ENCODE data around the gene HIVEP3. TPM values are rescaled to one million over a fixed set of nuclear protein-coding genes. Genes with fewer than 3 reads are reported as not detected.
A peak's percentile ranks its signal among the peaks of the same experiment; 100 is the strongest.
"Not testable (repeated sequence)": the region's sequence is repeated elsewhere in the genome, so short reads cannot be mapped to it uniquely, and the experiment has no call there.

Gene HIVEP3
- polyA plus RNA-seq, 6 donors from 2014 or later: 0.83 to 2.1 (median 1.3) TPM

DNA sequence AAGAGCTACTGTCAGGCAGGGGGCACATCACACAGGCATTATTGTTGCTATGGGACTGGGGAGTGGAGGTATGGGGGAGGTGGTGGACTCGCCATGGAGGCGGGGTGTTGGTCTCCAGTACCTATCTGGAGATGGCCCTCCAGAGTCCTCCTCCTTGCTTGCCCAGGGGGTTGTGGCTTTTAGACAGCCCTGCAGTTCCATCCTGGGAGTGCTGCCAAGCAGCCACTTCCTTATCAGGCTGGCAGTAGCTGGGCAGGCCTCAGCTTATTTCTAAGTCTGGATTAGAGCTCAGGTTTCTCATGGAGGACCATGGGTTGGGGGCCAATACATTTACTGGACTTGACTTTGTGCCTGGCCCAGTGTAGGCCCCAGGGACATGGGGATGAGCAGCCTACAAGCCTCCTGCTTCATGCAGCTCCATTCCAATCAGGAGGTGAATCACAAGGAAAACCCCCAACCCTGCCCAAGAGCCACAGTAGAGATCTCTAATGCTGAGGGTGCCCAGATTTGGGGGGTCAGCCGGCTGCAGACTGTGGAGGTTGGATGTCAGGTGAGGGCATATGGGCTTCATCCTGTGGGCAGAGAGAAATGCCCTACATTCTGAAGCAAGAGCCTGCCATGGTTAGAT lies 223.5 kb downstream of the HIVEP3 start:
- ATAC-seq (ENCODE audit: low read depth in 2 of 2) (no peak), DNase-seq (no peak)
- Mint-ChIP-seq H3K4me1 (peaks cover 1 to 7% (median 5%) of the 10 kb centered on the region in 3 donors), H3K36me3 (no peaks in the 10 kb centered on the region), H3K27ac (no peak overlapping the region), H3K27me3 (no peaks in the 10 kb centered on the region), H3K9me3 (no peaks in the 10 kb centered on the region), H3K4me3 (no peak overlapping the region)

- peaks cover 13 to 19% (median 14%) of the 10 kb centered on the region in 3 donors for H3K4me1 Mint-ChIP-seq
- DNase-seq; H3K9me3 Mint-ChIP-seq; ATAC-seq (ENCODE audit: low read depth in 2 of 2); H3K4me3 Mint-ChIP-seq; H3K27me3 Mint-ChIP-seq; H3K27ac Mint-ChIP-seq; H3K36me3 Mint-ChIP-seq: not testable (repeated sequence)
Observed at GRCh38 chr1:41691966-41692365, 226.8 kb downstream of the HIVEP3 start.

GRCh38 chr1:41691424-41691823 lies 227.3 kb downstream of the HIVEP3 start:
- no peak for DNase-seq
- peak overlapping the region in 1 of 6 donors; percentile 23 for H3K27ac Mint-ChIP-seq

DNA sequence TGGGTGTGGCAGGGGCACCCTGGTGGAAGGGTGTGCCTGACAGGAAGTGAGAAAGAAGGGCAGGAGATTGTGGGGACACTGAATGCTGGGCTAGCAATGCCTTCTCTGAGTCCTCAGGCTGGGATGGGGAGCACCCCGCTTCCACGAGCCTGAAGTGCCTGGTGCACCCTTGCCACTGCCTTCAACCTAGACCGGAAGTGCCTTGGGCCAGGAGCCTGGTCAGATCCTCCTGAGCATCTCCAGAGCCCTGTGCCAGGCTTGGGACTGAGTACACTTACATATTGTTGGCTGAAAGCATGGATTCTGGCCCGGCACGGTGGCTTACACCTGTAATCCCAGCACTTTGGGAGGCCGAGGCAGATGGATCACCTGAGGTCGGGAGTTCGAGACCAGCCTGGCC lies 228.4 kb downstream of the HIVEP3 start:
- Mint-ChIP-seq H3K27ac (peak overlapping the region in 2 of 6 donors; percentile 2 to 5), H3K36me3 (no peaks in the 10 kb centered on the region), H3K4me1 (peaks cover 13 to 22% (median 21%) of the 10 kb centered on the region in 3 donors), H3K27me3 (no peaks in the 10 kb centered on the region), H3K9me3 (no peaks in the 10 kb centered on the region), H3K4me3 (no peak overlapping the region)
- ATAC-seq (ENCODE audit: low read depth in 2 of 2) (no peak), DNase-seq (no peak)

More at GRCh38 chr1:41691424-41691823, 227.3 kb downstream of the HIVEP3 start:
- Mint-ChIP-seq H3K9me3 (no peaks in the 10 kb centered on the region), H3K4me1 (peaks cover 13 to 21% (median 20%) of the 10 kb centered on the region in 3 donors), H3K27me3 (no peaks in the 10 kb centered on the region), H3K4me3 (no peak overlapping the region), H3K36me3 (no peaks in the 10 kb centered on the region)
- ATAC-seq (ENCODE audit: low read depth in 2 of 2): no peak

- DNase-seq (no peak), ATAC-seq (ENCODE audit: low read depth in 2 of 2) (no peak)
- Mint-ChIP-seq H3K9me3 (no peaks in the 10 kb centered on the region), H3K4me3 (no peak overlapping the region), H3K36me3 (no peaks in the 10 kb centered on the region), H3K27me3 (no peaks in the 10 kb centered on the region), H3K4me1 (peaks cover 13 to 27% (median 25%) of the 10 kb centered on the region in 3 donors), H3K27ac (peak overlapping the region in 1 of 6 donors; percentile 2)
Observed at GRCh38 chr1:41689558-41689981, 229.2 kb downstream of the HIVEP3 start.

DNA sequence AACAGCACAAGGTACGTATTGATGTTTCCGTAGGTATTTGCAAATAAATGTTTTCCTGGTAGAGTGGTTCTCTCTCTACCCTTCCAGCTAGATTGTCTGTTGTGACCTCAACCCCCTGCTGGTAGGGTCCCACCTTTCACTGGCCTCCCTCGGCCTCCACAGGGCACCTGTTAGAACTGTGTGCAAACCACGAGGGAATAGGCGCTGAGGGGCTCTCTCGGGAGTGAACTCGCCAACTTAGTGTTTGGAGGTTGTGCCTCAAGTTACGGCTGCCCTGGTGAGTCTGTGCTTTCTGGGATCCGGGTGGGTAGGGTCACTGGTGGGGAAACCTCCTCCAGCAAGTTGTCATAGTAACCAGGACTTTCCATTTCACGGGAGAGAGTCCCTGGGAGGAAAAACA lies 229.6 kb downstream of the HIVEP3 start:
- no peaks in the 10 kb centered on the region for H3K27me3 Mint-ChIP-seq
- peak overlapping the region in 2 of 6 donors; percentile 59 to 66 for H3K27ac Mint-ChIP-seq
- H3K4me3 Mint-ChIP-seq: peak overlapping the region in 1 of 8 donors; percentile 14
- peaks cover 17 to 31% (median 28%) of the 10 kb centered on the region in 3 donors for H3K4me1 Mint-ChIP-seq
- ATAC-seq (ENCODE audit: low read depth in 2 of 2) (no peak), DNase-seq (no peak)
- H3K36me3 Mint-ChIP-seq: no peaks in the 10 kb centered on the region
- no peaks in the 10 kb centered on the region for H3K9me3 Mint-ChIP-seq

DNA sequence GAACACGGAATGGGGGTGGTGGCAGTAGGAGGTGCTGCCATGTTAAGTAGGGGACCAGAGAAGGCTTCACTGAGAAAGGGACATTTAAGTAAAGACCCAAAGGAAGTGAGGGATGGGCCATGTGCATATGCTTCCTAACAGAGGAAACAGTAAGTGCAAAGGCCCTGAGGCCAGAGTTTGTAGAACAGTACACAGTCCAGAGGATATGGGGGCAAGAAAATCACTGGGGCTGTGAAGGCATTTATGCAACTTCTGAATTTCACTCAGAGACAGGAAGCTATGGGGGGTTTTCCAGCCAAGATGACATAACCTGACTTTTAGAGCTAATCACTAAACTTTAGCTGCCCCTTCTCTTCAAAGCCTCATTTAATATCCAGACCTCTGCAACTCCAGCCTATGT lies 231.7 kb downstream of the HIVEP3 start:
- Mint-ChIP-seq H3K27me3 (no peaks in the 10 kb centered on the region), H3K36me3 (no peaks in the 10 kb centered on the region), H3K4me3 (no peak overlapping the region), H3K9me3 (no peaks in the 10 kb centered on the region), H3K27ac (no peak overlapping the region), H3K4me1 (peaks cover 33 to 52% (median 43%) of the 10 kb centered on the region in 3 donors)
- DNase-seq (no peak), ATAC-seq (ENCODE audit: low read depth in 2 of 2) (peak in 1 of 2 donors; percentile 45)

GRCh38 chr1:41683681-41684500 lies 234.8 kb downstream of the HIVEP3 start:
- Mint-ChIP-seq H3K4me3 (peak overlapping the region in 2 of 8 donors; percentile 35 to 53), H3K36me3 (no peaks in the 10 kb centered on the region), H3K27ac (peak overlapping the region in 3 of 6 donors; percentile 7 to 86 (median 38)), H3K4me1 (peaks cover 30 to 59% (median 40%) of the 10 kb centered on the region in 3 donors), H3K27me3 (no peaks in the 10 kb centered on the region), H3K9me3 (no peaks in the 10 kb centered on the region)
- ATAC-seq (ENCODE audit: low read depth in 2 of 2) (no peak), DNase-seq (no peak)

DNA sequence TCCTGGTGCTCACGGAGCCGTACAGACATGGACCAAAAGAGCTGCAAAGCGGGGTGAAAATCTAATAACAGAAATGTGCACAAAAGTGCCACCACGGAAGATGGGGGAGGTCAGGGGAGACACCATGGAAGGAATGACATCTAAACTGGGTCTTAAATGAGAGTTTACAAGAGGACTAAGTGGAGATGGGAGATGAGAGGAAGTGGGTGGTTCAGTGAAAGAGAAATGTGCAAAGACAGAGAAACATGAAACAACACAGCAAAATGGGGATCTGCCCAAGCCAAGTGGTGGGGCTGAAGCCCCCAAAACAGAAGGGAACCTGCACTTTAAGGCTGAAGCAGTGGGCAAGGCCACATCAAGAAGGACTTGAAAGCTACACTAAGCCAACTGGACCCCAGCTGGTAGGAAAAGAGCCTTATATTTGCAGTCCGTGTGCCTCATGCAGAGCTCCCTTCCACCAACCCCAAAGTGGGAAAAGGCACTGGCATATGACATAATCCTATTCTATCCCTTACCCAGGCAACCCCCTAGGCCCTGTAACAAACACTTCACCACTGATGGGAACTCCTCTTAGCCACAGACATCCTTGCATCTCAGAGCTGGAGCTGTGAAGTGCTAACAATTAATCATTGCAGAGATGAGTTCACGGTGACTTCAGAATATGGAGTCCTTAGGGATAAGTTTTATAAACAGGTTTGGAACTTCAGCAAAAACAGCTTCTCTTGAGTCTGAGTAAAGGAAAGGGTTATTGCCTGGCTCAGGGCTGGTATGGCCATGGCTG lies 235.7 kb downstream of the HIVEP3 start:
- H3K27ac Mint-ChIP-seq: peak overlapping the region in 2 of 6 donors; percentile 45 to 47
- DNase-seq (no peak), ATAC-seq (ENCODE audit: low read depth in 2 of 2) (no peak)
- H3K9me3 Mint-ChIP-seq: no peaks in the 10 kb centered on the region
- H3K36me3 Mint-ChIP-seq: no peaks in the 10 kb centered on the region
- H3K27me3 Mint-ChIP-seq: no peaks in the 10 kb centered on the region
- H3K4me1 Mint-ChIP-seq: peaks cover 39 to 63% (median 43%) of the 10 kb centered on the region in 3 donors
- peak overlapping the region in 4 of 8 donors; percentile 10 to 69 (median 29) for H3K4me3 Mint-ChIP-seq

DNA sequence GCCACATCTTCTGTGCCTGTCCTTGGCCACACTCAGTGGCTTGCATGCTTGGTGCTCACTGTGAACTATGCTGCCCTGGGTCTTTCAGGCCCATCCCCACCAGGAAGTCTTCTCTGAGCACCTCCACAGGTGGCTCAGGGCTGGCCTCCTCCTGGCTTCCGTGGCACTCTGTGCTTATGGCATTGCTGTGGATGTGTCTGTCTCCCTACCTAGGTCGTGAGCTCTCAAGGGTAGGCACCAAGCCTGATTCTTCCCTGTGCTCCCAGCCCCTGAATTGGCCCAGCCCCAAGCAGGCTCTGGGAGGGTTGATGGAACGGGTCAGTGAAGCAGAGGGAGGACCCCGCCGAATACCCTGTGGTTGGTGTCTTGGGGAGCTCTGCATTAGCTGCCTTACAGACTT lies 236.6 kb downstream of the HIVEP3 start:
- Mint-ChIP-seq H3K4me1 (peaks cover 35 to 56% (median 44%) of the 10 kb centered on the region in 3 donors), H3K27me3 (no peaks in the 10 kb centered on the region), H3K27ac (peak overlapping the region in 1 of 6 donors; percentile 87), H3K4me3 (no peak overlapping the region), H3K9me3 (no peaks in the 10 kb centered on the region), H3K36me3 (no peaks in the 10 kb centered on the region)
- ATAC-seq (ENCODE audit: low read depth in 2 of 2) (no peak), DNase-seq (no peak)

DNA sequence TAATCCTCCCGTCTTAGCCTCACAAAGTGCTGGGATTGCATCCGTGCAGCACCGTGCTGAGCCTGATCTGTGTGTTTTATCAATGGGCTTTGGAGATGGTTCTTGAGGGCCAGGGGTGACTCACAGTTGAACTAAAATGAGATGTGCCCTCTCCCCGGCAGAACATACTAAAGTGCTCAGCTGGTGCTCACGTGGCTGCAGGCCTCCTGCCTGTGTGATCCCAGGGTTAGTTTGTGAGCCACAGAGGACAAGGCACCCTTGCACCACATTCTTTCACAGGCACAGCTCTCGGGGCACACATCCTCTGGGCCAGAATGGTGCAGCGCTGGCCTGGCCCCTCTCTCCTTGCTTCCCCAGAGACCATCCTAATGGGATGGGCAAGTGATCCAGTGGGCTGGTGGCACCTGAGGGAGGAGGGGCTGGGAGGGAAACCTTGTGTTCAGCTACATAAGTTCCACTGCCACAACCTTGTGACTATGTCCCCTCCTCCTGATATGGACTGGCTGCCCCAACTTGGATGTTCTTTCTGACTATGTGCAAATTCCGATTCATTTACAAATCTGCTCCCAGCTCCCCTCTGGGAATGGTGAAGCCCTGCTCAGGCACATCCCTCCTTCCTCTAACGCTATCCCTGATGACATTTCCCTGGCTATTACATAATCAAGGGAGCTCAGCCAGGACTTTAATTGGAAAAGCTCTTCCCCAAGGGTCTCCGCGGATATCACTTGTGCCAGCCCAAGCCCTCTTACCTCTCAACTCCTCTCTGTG lies 237.2 kb downstream of the HIVEP3 start:
- no peak for DNase-seq
- H3K9me3 Mint-ChIP-seq: no peaks in the 10 kb centered on the region
- no peak for ATAC-seq (ENCODE audit: low read depth in 2 of 2)
- H3K27ac Mint-ChIP-seq: peak overlapping the region in 2 of 6 donors; percentile 59 to 87
- no peaks in the 10 kb centered on the region for H3K36me3 Mint-ChIP-seq
- H3K27me3 Mint-ChIP-seq: no peaks in the 10 kb centered on the region
- peaks cover 33 to 51% (median 43%) of the 10 kb centered on the region in 3 donors for H3K4me1 Mint-ChIP-seq
- H3K4me3 Mint-ChIP-seq: no peak overlapping the region

- peak overlapping the region in 2 of 6 donors; percentile 8 to 32 for H3K27ac Mint-ChIP-seq
- no peaks in the 10 kb centered on the region for H3K9me3 Mint-ChIP-seq
- no peaks in the 10 kb centered on the region for H3K36me3 Mint-ChIP-seq
- H3K27me3 Mint-ChIP-seq: no peaks in the 10 kb centered on the region
- DNase-seq: no peak
- no peak for ATAC-seq (ENCODE audit: low read depth in 2 of 2)
- no peak overlapping the region for H3K4me3 Mint-ChIP-seq
- H3K4me1 Mint-ChIP-seq: peaks cover 41 to 57% (median 45%) of the 10 kb centered on the region in 3 donors
Observed at GRCh38 chr1:41679994-41680393, 238.7 kb downstream of the HIVEP3 start.
